Measurements from ENCODE around the gene PKNOX2.

The PKNOX2 gene

GRCh38 chr11:125224391-125225021 is 60.0 kb downstream of the PKNOX2 start:
- Mint-ChIP-seq H3K27me3 (peaks cover 24% of the 10 kb centered on the region), H3K9me3 (no peaks in the 10 kb centered on the region), H3K36me3 (no peaks in the 10 kb centered on the region), H3K4me1 (no peaks in the 10 kb centered on the region), H3K4me3 (no peak overlapping the region), H3K27ac (no peak overlapping the region)
- ATAC-seq = no peak

GRCh38 chr11:125225401-125225800 is 60.9 kb downstream of the PKNOX2 start:
- Mint-ChIP-seq H3K4me1 (no peaks in the 10 kb centered on the region), H3K27me3 (peaks cover 24% of the 10 kb centered on the region), H3K36me3 (no peaks in the 10 kb centered on the region), H3K27ac (no peak overlapping the region), H3K4me3 (no peak overlapping the region), H3K9me3 (no peaks in the 10 kb centered on the region)
- ATAC-seq = no peak

- Mint-ChIP-seq H3K27ac (no peak overlapping the region), H3K27me3 (peaks cover 24% of the 10 kb centered on the region), H3K9me3 (no peaks in the 10 kb centered on the region), H3K36me3 (no peaks in the 10 kb centered on the region), H3K4me3 (no peak overlapping the region), H3K4me1 (no peaks in the 10 kb centered on the region)
- ATAC-seq = no peak
Observed at GRCh38 chr11:125226031-125226430, 61.5 kb downstream of the PKNOX2 start.

- Mint-ChIP-seq H3K4me1 (no peaks in the 10 kb centered on the region), H3K9me3 (no peaks in the 10 kb centered on the region), H3K27me3 (peaks cover 24% of the 10 kb centered on the region), H3K4me3 (no peak overlapping the region), H3K27ac (no peak overlapping the region), H3K36me3 (no peaks in the 10 kb centered on the region)
- ATAC-seq = no peak
Observed at GRCh38 chr11:125226706-125227105, 62.2 kb downstream of the PKNOX2 start.

- no peak for ATAC-seq
- H3K4me1 Mint-ChIP-seq = no peaks in the 10 kb centered on the region
Observed at GRCh38 chr11:125227151-125227550, 62.6 kb downstream of the PKNOX2 start.

GRCh38 chr11:125228445-125228844 is 63.9 kb downstream of the PKNOX2 start:
- Mint-ChIP-seq H3K27me3 (peaks cover 24% of the 10 kb centered on the region), H3K4me1 (no peaks in the 10 kb centered on the region), H3K9me3 (no peaks in the 10 kb centered on the region), H3K4me3 (no peak overlapping the region), H3K36me3 (no peaks in the 10 kb centered on the region), H3K27ac (no peak overlapping the region)
- no peak for ATAC-seq

More at GRCh38 chr11:125227151-125227550, 62.6 kb downstream of the PKNOX2 start:
- H3K27ac Mint-ChIP-seq = no peak overlapping the region
- no peaks in the 10 kb centered on the region for H3K9me3 Mint-ChIP-seq
- H3K27me3 Mint-ChIP-seq = peaks cover 24% of the 10 kb centered on the region
- no peaks in the 10 kb centered on the region for H3K36me3 Mint-ChIP-seq
- no peak overlapping the region for H3K4me3 Mint-ChIP-seq

- no peak overlapping the region for H3K4me3 Mint-ChIP-seq
- no peaks in the 10 kb centered on the region for H3K36me3 Mint-ChIP-seq
- no peaks in the 10 kb centered on the region for H3K9me3 Mint-ChIP-seq
- peaks cover 29% of the 10 kb centered on the region for H3K27me3 Mint-ChIP-seq
- no peak for ATAC-seq
- no peak overlapping the region for H3K27ac Mint-ChIP-seq
- H3K4me1 Mint-ChIP-seq = no peaks in the 10 kb centered on the region
Observed at GRCh38 chr11:125228993-125229392, 64.4 kb downstream of the PKNOX2 start.

GRCh38 chr11:125229916-125230315 is 65.4 kb downstream of the PKNOX2 start:
- ATAC-seq = no peak
- Mint-ChIP-seq H3K4me1 (no peaks in the 10 kb centered on the region), H3K27ac (no peak overlapping the region), H3K4me3 (no peak overlapping the region), H3K36me3 (no peaks in the 10 kb centered on the region), H3K27me3 (peaks cover 34% of the 10 kb centered on the region), H3K9me3 (no peaks in the 10 kb centered on the region)

- Mint-ChIP-seq H3K9me3 (peaks cover 5% of the 10 kb centered on the region), H3K27ac (no peak overlapping the region), H3K4me1 (no peaks in the 10 kb centered on the region), H3K36me3 (no peaks in the 10 kb centered on the region), H3K4me3 (no peak overlapping the region), H3K27me3 (peaks cover 45% of the 10 kb centered on the region)
- no peak for ATAC-seq
Observed at GRCh38 chr11:125233116-125233515, 68.6 kb downstream of the PKNOX2 start.

- no peak for ATAC-seq
- H3K9me3 Mint-ChIP-seq = peaks cover 5% of the 10 kb centered on the region
- peaks cover 41% of the 10 kb centered on the region for H3K27me3 Mint-ChIP-seq
- no peak overlapping the region for H3K27ac Mint-ChIP-seq
- H3K4me1 Mint-ChIP-seq = no peaks in the 10 kb centered on the region
- H3K4me3 Mint-ChIP-seq = no peak overlapping the region
- no peaks in the 10 kb centered on the region for H3K36me3 Mint-ChIP-seq
Observed at GRCh38 chr11:125233736-125234275, 69.3 kb downstream of the PKNOX2 start.

- Mint-ChIP-seq H3K27me3 (peaks cover 45% of the 10 kb centered on the region), H3K36me3 (no peaks in the 10 kb centered on the region), H3K4me1 (no peaks in the 10 kb centered on the region), H3K4me3 (no peak overlapping the region), H3K9me3 (peaks cover 5% of the 10 kb centered on the region), H3K27ac (no peak overlapping the region)
- no peak for ATAC-seq
Observed at GRCh38 chr11:125235071-125235471, 70.5 kb downstream of the PKNOX2 start.

- ATAC-seq = no peak
- H3K4me3 Mint-ChIP-seq = no peak overlapping the region
- H3K36me3 Mint-ChIP-seq = no peaks in the 10 kb centered on the region
- H3K4me1 Mint-ChIP-seq = no peaks in the 10 kb centered on the region
- H3K27ac Mint-ChIP-seq = no peak overlapping the region
- H3K9me3 Mint-ChIP-seq = peaks cover 7% of the 10 kb centered on the region
- peaks cover 54% of the 10 kb centered on the region for H3K27me3 Mint-ChIP-seq
Observed at GRCh38 chr11:125236072-125236825, 71.7 kb downstream of the PKNOX2 start.

- Mint-ChIP-seq H3K9me3 (peaks cover 9% of the 10 kb centered on the region), H3K27me3 (peaks cover 48% of the 10 kb centered on the region), H3K27ac (no peak overlapping the region), H3K4me1 (no peaks in the 10 kb centered on the region), H3K4me3 (no peak overlapping the region), H3K36me3 (no peaks in the 10 kb centered on the region)
- no peak for ATAC-seq
Observed at GRCh38 chr11:125239585-125240560, 75.3 kb downstream of the PKNOX2 start.

GRCh38 chr11:125241104-125241503 is 76.6 kb downstream of the PKNOX2 start:
- Mint-ChIP-seq H3K4me1 (no peaks in the 10 kb centered on the region), H3K36me3 (no peaks in the 10 kb centered on the region), H3K9me3 (peaks cover 9% of the 10 kb centered on the region), H3K27ac (no peak overlapping the region), H3K4me3 (no peak overlapping the region), H3K27me3 (peaks cover 48% of the 10 kb centered on the region)
- no peak for ATAC-seq

- no peak for ATAC-seq
- Mint-ChIP-seq H3K27ac (no peak overlapping the region), H3K9me3 (peaks cover 4% of the 10 kb centered on the region), H3K27me3 (peaks cover 51% of the 10 kb centered on the region), H3K4me3 (no peak overlapping the region), H3K36me3 (no peaks in the 10 kb centered on the region), H3K4me1 (no peaks in the 10 kb centered on the region)
Observed at GRCh38 chr11:125242141-125242775, 77.7 kb downstream of the PKNOX2 start.

Measured in stimulated activated memory B cell treated with anti-CD40 and anti-IgM and Interleukin-4, amounts not matched to agents 10 μg/mL and 1 μg/mL and 100 μg/mL, for 72 hours (primary cell).